Keratinocyte (primary cell): ENCODE data around the gene PRKD2. TPM values are rescaled to one million over a fixed set of nuclear protein-coding genes. Genes with fewer than 3 reads are reported as not detected.

ENCODE experiments used
- DNase-seq: peaks from one replicate; pipeline ENCODE4 v3.0.0-alpha.2; 2011; ENCODE audit warnings: low read depth, missing footprints, low spot score
- FAIRE-seq: peaks from 2 replicates; lab custom pipeline; 2011; peaks lifted over from hg19 to GRCh38; lab: Jason Lieb, UNC
- H2AFZ ChIP-seq: 2 replicates; pipeline ENCODE4 v1.6.0; 2012; ENCODE audit warnings: low read length, control low read depth, inconsistent platforms; ENCODE audit not compliant: control insufficient read depth
- H3K27ac ChIP-seq: 2 replicates; pipeline ENCODE4 v1.5.1; 2011; ENCODE audit warnings: low read length; ENCODE audit not compliant: control insufficient read depth, insufficient read depth
- H3K27me3 ChIP-seq: 3 replicates; pipeline ENCODE4 v1.6.0; 2011; ENCODE audit warnings: low read length; ENCODE audit not compliant: control insufficient read depth, insufficient read depth; ENCODE audit errors: extremely low read depth
- H3K36me3 ChIP-seq, 2 experiments: 2 replicates in 1 of 2; 3 replicates in 1 of 2; pipeline ENCODE4 v1.5.1; 2011; ENCODE audit warnings: low read length in 2 of 2, mild to moderate bottlenecking in 1 of 2; ENCODE audit not compliant: control insufficient read depth in 2 of 2, insufficient read depth in 2 of 2; ENCODE audit errors: extremely low read depth in 1 of 2
- H3K4me1 ChIP-seq: 3 replicates; pipeline ENCODE4 v1.5.1; 2011; ENCODE audit warnings: low read length; ENCODE audit not compliant: control insufficient read depth, insufficient read depth; ENCODE audit errors: extremely low read depth
- H3K4me2 ChIP-seq: 3 replicates; pipeline ENCODE4 v1.6.0; 2011; ENCODE audit warnings: low read depth, low read length; ENCODE audit not compliant: control insufficient read depth, insufficient read depth; ENCODE audit errors: extremely low read depth
- H3K4me3 ChIP-seq, 3 experiments: fragments of 200-600 bp in 1 of 3; sonication (generic) in 1 of 3; 2 replicates in 2 of 3; 3 replicates in 1 of 3; pipeline ENCODE4 v1.5.1; 2011 to 2016; ENCODE audit warnings: low read length in 3 of 3, mild to moderate bottlenecking in 3 of 3, control low read depth in 2 of 3, inconsistent platforms in 1 of 3, low read depth in 1 of 3, mixed read lengths in 1 of 3, mixed run types in 1 of 3, moderate library complexity in 1 of 3; ENCODE audit not compliant: control insufficient read depth in 2 of 3, insufficient read depth in 2 of 3; ENCODE audit errors: extremely low read depth in 1 of 3
- H3K79me2 ChIP-seq: 2 replicates; pipeline ENCODE4 v1.6.0; 2012; ENCODE audit warnings: low read length; ENCODE audit not compliant: control insufficient read depth, insufficient read depth
- H3K9ac ChIP-seq: 3 replicates; pipeline ENCODE4 v1.6.0; 2011; ENCODE audit warnings: low read length; ENCODE audit not compliant: control insufficient read depth, insufficient read depth; ENCODE audit errors: extremely low read depth
- H3K9me1 ChIP-seq: 3 replicates; pipeline ENCODE4 v1.6.0; 2011; ENCODE audit warnings: low read length; ENCODE audit not compliant: control insufficient read depth, insufficient read depth; ENCODE audit errors: extremely low read depth
- H3K9me3 ChIP-seq: 2 replicates; pipeline ENCODE4 v1.5.1; 2012; ENCODE audit warnings: low read depth, low read length; ENCODE audit not compliant: control insufficient read depth
- H4K20me1 ChIP-seq: 3 replicates; pipeline ENCODE4 v1.6.0; 2011; ENCODE audit warnings: low read length; ENCODE audit not compliant: control insufficient read depth, insufficient read depth; ENCODE audit errors: extremely low read depth
- CTCF ChIP-seq, 3 experiments: IDR thresholded peaks in 1 of 3; conservative IDR thresholded peaks in 1 of 3; optimal IDR thresholded peaks in 1 of 3; 2 replicates in 2 of 3; 3 replicates in 1 of 3; pipeline versions ENCODE3 to v1.5.1; 2011; ENCODE audit warnings: low read length in 3 of 3, mild to moderate bottlenecking in 3 of 3, moderate library complexity in 2 of 3, control low read depth in 1 of 3, inconsistent platforms in 1 of 3; ENCODE audit not compliant: insufficient read depth in 2 of 3; ENCODE audit errors: extremely low read depth in 1 of 3
- EZH2 ChIP-seq: IDR thresholded peaks from one replicate; pipeline ENCODE4 v1.6.1; 2012; ENCODE audit warnings: inconsistent platforms, mild to moderate bottlenecking, low read length, moderate library complexity
- dilution Hi-C: fragments of 300-500 bp; cut with MboI; formaldehyde crosslinking; loops from one replicate; pipeline ENCODE4 v1.7.0; 2020; ENCODE audit warnings: low sequenced_read_pairs; ENCODE audit not compliant: extremely low pct_ligation_motif_present
- polyA plus RNA-seq, 5 experiments: library from polyadenylated mRNA; depleted of rRNA in 3 of 5; stranded (reverse) in 3 of 5; stranded (forward) in 1 of 5; unstranded in 1 of 5; fragments of >200 nt; gene quantifications; 1 replicate in 1 of 5; 2 replicates in 3 of 5; 3 replicates in 1 of 5; pipeline versions ENCODE4 v1.2.1 to v1.2.3, GENCODE V29; 2011 to 2012; ENCODE audit warnings: missing spikeins in 2 of 5, low read depth in 1 of 5, low replicate concordance in 1 of 5

The PRKD2 gene
- polyA plus RNA-seq, 1 donor (not counting 4 experiments of a cell fraction or from before 2014, with no cell fraction given), result 9.9 TPM

- H3K9ac ChIP-seq, result no peak overlapping the region
- H3K79me2 ChIP-seq, result no peaks in the 10 kb centered on the region
- no peak overlapping the region for H2AFZ ChIP-seq
- no peak for FAIRE-seq
- TF ChIP-seq CTCF (optimal IDR thresholded peaks at IDR 0.05 in 1 of 3, IDR thresholded peaks at IDR 0.05 in 1 of 3, conservative IDR thresholded peaks at IDR 0.05 in 1 of 3; ENCODE audit: extremely low read depth in 1 of 3, insufficient read depth in 2 of 3, low read length in 3 of 3), result no peak
- TF ChIP-seq EZH2, result no peak
- H3K9me1 ChIP-seq, result no peaks in the 10 kb centered on the region
- no peak for DNase-seq
- dilution Hi-C loops, result no loop called here
- no peak overlapping the region for H3K4me2 ChIP-seq
- H3K27me3 ChIP-seq, result no peaks in the 10 kb centered on the region
- no peaks in the 10 kb centered on the region for H3K9me3 ChIP-seq
- H4K20me1 ChIP-seq, result peaks cover 6% of the 10 kb centered on the region
- H3K27ac ChIP-seq, result no peak overlapping the region
- peaks cover 46 to 47% of the 10 kb centered on the region in 2 experiments for H3K36me3 ChIP-seq
- H3K4me3 ChIP-seq, result no peak overlapping the region
- H3K4me1 ChIP-seq, result no peaks in the 10 kb centered on the region
These were observed 29.3 kb downstream of the PRKD2 start for GRCh38 chr19:46687438-46688145.

DNA sequence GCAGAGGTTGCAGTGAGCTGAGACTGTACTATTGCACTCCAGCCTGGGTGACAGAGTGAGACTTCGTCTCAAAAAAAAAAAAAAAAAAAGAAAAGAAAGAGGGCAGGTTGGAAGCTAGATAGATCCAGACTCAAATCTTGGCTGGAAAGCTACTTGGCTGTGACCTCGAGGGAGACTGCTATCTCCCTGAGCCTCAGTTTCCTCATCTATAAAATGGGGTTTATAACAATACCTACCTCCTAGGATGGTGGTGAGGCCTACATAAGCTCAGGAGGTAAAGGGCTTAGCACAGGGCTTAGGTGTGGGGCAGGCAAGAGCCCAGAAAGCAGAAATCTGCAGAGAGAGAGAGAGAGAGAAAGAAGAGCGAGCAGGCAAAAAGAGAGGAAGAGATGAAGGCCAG, 31.7 kb downstream of the PRKD2 start:
- no peaks in the 10 kb centered on the region for H3K9me3 ChIP-seq
- H3K9ac ChIP-seq, result no peak overlapping the region
- no peak overlapping the region for H2AFZ ChIP-seq
- dilution Hi-C loops, result no loop called here
- no peak for FAIRE-seq
- no peaks in the 10 kb centered on the region for H3K4me1 ChIP-seq
- H3K36me3 ChIP-seq, result peaks cover 31 to 33% of the 10 kb centered on the region in 2 experiments
- H3K9me1 ChIP-seq, result no peaks in the 10 kb centered on the region
- no peak overlapping the region for H3K4me2 ChIP-seq
- H3K4me3 ChIP-seq, result no peak overlapping the region
- H3K79me2 ChIP-seq, result no peaks in the 10 kb centered on the region
- H4K20me1 ChIP-seq, result no peaks in the 10 kb centered on the region
- TF ChIP-seq EZH2, result no peak
- no peak for TF ChIP-seq CTCF (optimal IDR thresholded peaks at IDR 0.05 in 1 of 3, IDR thresholded peaks at IDR 0.05 in 1 of 3, conservative IDR thresholded peaks at IDR 0.05 in 1 of 3; ENCODE audit: extremely low read depth in 1 of 3, insufficient read depth in 2 of 3, low read length in 3 of 3)
- no peaks in the 10 kb centered on the region for H3K27me3 ChIP-seq
- DNase-seq, result no peak
- H3K27ac ChIP-seq, result no peak overlapping the region
